Tibial artery (tissue), 4 donors: ENCODE results near the gene LRRC37A2.
A peak's percentile ranks its signal among the peaks of the same experiment; 100 is the strongest.
"Not testable (repeated sequence)": the region's sequence is repeated elsewhere in the genome, so short reads cannot be mapped to it uniquely, and the experiment has no call there.

Experiments used
- DNase-seq, 2 donors: peaks; one replicate each; pipeline ENCODE4 v3.0.0-alpha.2; 2019
- H3K27ac ChIP-seq, 2 donors: fragments of 200-600 bp; sonication (generic) in 1 of 2; 1 replicate in 1 of 2; 2 replicates in 1 of 2; pipeline ENCODE4 v1.5.1; 2018 to 2019; ENCODE audit warnings: mild to moderate bottlenecking in 1 of 2
- H3K27me3 ChIP-seq, 2 donors: fragments of 200-600 bp; sonication (generic) in 1 of 2; one replicate each; pipeline versions ENCODE4 v1.5.1 to v1.6.0; 2016 to 2019
- H3K36me3 ChIP-seq, 3 donors: fragments of 200-600 bp; sonication (generic) in 2 of 3; one replicate each; pipeline ENCODE4 v1.5.1; 2016 to 2019; ENCODE audit warnings: mild to moderate bottlenecking in 2 of 3
- H3K4me1 ChIP-seq, 4 donors: fragments of 200-600 bp; sonication (generic) in 2 of 4; 1 replicate in 3 of 4; 2 replicates in 1 of 4; pipeline ENCODE4 v1.5.1; 2016 to 2019
- H3K4me3 ChIP-seq, 2 donors: fragments of 200-600 bp; sonication (generic) in 1 of 2; 1 replicate in 1 of 2; 2 replicates in 1 of 2; pipeline ENCODE4 v1.5.1; 2018 to 2019; ENCODE audit warnings: mild to moderate bottlenecking in 2 of 2
- H3K9me3 ChIP-seq, 3 donors: fragments of 200-600 bp; sonication (generic) in 1 of 3; one replicate each; pipeline ENCODE4 v1.5.1; 2016 to 2019
- intact Hi-C: fragments of 100-400 bp; cut with DNase I; formaldehyde crosslinking; loops from one replicate; pipeline ENCODE4 v1.15.0; 2023; ENCODE audit warnings: low total_unique reads

Gene LRRC37A2

GRCh38 chr17:46571796-46572195 is 59.5 kb downstream of the LRRC37A2 start:
- H3K36me3 ChIP-seq, DNase-seq, H3K9me3 ChIP-seq, H3K4me1 ChIP-seq, H3K27ac ChIP-seq, H3K27me3 ChIP-seq, intact Hi-C loops, H3K4me3 ChIP-seq: not testable (repeated sequence)

DNA sequence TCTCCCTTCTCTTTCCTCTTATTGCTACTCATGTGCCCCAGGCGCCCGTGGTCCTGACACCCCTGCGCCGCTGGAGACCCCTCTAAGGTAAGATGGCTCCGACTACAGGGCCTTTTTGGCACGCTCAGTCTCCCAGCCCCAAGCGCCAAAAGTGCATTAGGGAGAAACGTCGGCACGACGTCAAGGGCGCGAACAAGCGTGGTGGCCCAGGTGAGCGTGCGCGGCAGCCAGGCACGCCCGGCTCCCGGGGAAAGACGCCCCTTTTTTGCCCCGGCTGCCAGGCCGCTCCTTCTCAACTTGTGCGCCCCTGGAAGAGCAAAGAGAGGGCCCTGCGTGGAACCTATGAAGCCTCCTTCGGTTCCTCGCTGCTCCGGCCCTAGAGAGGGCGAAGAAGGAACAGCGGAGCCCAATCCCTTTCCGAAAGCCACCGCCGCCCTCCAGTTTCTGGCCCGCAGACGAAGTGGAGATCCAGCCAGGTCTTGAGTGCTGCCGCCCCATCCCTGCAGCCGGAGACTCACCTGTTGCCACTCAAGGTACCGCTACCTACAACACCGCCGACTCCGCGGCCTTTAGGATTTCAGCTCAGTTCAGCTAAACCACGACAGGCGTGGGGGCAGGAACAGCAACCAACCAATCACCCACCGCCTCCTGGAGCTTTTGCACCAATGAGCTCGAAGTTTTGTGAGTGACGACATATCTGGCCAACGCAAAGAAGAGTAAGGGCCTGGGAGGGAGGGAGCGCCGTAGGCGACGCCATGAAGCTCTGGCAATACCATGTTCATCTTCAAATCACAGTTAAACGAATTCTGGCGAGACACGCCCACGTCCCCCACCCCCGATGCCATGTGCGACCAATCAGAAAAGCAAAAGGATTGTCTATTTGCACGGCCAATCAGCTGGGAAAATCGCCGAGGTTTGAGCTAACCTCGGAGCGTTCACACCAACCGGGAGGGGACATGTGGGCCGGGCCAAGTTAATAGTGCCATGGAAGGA is 67.1 kb downstream of the LRRC37A2 start, which contains the start of gene ARL17A:
ARL17A (minus strand) TSS at position 609 of the 993 bp plus-strand sequence. CDS start 3,369 bp downstream, outside the sequence.
- intact Hi-C loops, H3K9me3 ChIP-seq, H3K27me3 ChIP-seq, H3K36me3 ChIP-seq, H3K4me1 ChIP-seq: not testable (repeated sequence)
- H3K27ac ChIP-seq: peak within 1 kb of the TSS; percentile 50 to 71
- DNase-seq: peak; percentile 81 to 92
- peak within 1 kb of the TSS; percentile 24 to 37 for H3K4me3 ChIP-seq

- H3K27me3 ChIP-seq, H3K36me3 ChIP-seq, H3K9me3 ChIP-seq, intact Hi-C loops, DNase-seq, H3K4me1 ChIP-seq: not testable (repeated sequence)
- Histone ChIP-seq H3K27ac (peak overlapping the region; percentile 50 to 71), H3K4me3 (peak overlapping the region; percentile 24 to 37)
These were observed 67.8 kb downstream of the LRRC37A2 start for GRCh38 chr17:46580082-46580481.

GRCh38 chr17:46585444-46585843 is 73.2 kb downstream of the LRRC37A2 start:
- H3K27me3 ChIP-seq, DNase-seq, H3K4me1 ChIP-seq, H3K36me3 ChIP-seq, H3K4me3 ChIP-seq, H3K9me3 ChIP-seq, H3K27ac ChIP-seq, intact Hi-C loops: not testable (repeated sequence)

GRCh38 chr17:46590157-46591146 is 78.2 kb downstream of the LRRC37A2 start, which contains the start of gene NSF:
Gene NSF, plus strand, starts transcription at chr17:46590669. Its CDS starts 107 bp downstream, at chr17:46590776.
- H3K4me1 ChIP-seq, H3K27ac ChIP-seq, intact Hi-C loops, H3K9me3 ChIP-seq, DNase-seq, H3K36me3 ChIP-seq, H3K4me3 ChIP-seq, H3K27me3 ChIP-seq: not testable (repeated sequence)

- H3K9me3 ChIP-seq, intact Hi-C loops, H3K27me3 ChIP-seq, H3K36me3 ChIP-seq, DNase-seq, H3K4me1 ChIP-seq, H3K27ac ChIP-seq, H3K4me3 ChIP-seq: not testable (repeated sequence)
These were observed 79.1 kb downstream of the LRRC37A2 start for GRCh38 chr17:46591332-46591731.

- H3K36me3 ChIP-seq, H3K27ac ChIP-seq, H3K27me3 ChIP-seq, H3K4me3 ChIP-seq, DNase-seq, intact Hi-C loops, H3K9me3 ChIP-seq, H3K4me1 ChIP-seq: not testable (repeated sequence)
These were observed 86.2 kb downstream of the LRRC37A2 start for GRCh38 chr17:46598344-46598931.

- H3K36me3 ChIP-seq, H3K27ac ChIP-seq, H3K9me3 ChIP-seq, intact Hi-C loops, H3K4me1 ChIP-seq, DNase-seq, H3K4me3 ChIP-seq, H3K27me3 ChIP-seq: not testable (repeated sequence)
These were observed 88.5 kb downstream of the LRRC37A2 start for GRCh38 chr17:46600767-46601166.

GRCh38 chr17:46603125-46603524 is 90.9 kb downstream of the LRRC37A2 start:
- H3K4me1 ChIP-seq, H3K4me3 ChIP-seq, H3K27ac ChIP-seq, H3K27me3 ChIP-seq, H3K9me3 ChIP-seq, DNase-seq, H3K36me3 ChIP-seq, intact Hi-C loops: not testable (repeated sequence)
